ENCODE measurements around the gene PCCA. TPM values are rescaled to one million over a fixed set of nuclear protein-coding genes. Genes with fewer than 3 reads are reported as not detected.
A peak's percentile ranks its signal among the peaks of the same experiment; 100 is the strongest.

The PCCA gene
- total RNA-seq, 1 experiment from 2014 or later = 52.8 TPM

DNA sequence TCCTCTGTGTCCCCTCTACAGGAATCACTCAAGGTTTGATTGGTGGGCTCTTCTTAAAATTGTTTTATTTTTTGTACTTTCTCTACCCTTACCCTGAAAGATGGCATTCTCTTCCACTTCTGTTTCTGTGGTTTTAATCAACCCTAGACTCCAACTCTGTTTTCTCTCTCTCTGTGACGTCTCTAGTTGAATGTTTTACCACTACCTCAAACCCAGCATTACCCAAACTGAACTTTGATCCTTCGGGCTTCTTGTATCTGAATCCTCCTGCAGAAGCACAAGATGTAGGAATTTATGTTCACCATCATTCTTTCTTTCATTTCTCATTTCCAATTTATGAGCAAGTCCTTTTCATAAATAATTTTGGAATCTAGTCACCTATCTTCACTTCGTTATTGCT lies 39.9 kb downstream of the PCCA start (continued):
- TF ChIP-seq PRDM15 (CRISPR knock-in tag; IDR thresholded peaks at IDR 0.05) = no peak
- TF ChIP-seq PRRX2 (CRISPR knock-in tag; IDR thresholded peaks at IDR 0.05) = no peak
- no peak for TF ChIP-seq FOXK1 (CRISPR knock-in tag; IDR thresholded peaks at IDR 0.05)

GRCh38 chr13:100129605-100130004 lies 40.7 kb downstream of the PCCA start:
- TF ChIP-seq TEAD1 (CRISPR knock-in tag; IDR thresholded peaks at IDR 0.05) (no peak), ZNF317 (CRISPR knock-in tag; IDR thresholded peaks at IDR 0.05; ENCODE audit: borderline replicate concordance, low read depth) (no peak), ZBTB43 (CRISPR knock-in tag; IDR thresholded peaks at IDR 0.05) (no peak)
- peak; percentile 68 for ATAC-seq
- ChIA-PET CTCF (no interaction called here), POLR2A (no interaction called here)
- Mint-ChIP-seq H3K27ac (peak overlapping the region; percentile 66), H3K27me3 (ENCODE audit: low read depth) (no peaks in the 10 kb centered on the region), H3K4me1 (peaks cover 45% of the 10 kb centered on the region), H3K36me3 (peaks cover 5% of the 10 kb centered on the region; the same call in 1 of the 2 replicates), H3K4me3 (no peak overlapping the region), H3K9me3 (no peaks in the 10 kb centered on the region)
- no peak for DNase-seq (ENCODE audit: low spot score)

DNA sequence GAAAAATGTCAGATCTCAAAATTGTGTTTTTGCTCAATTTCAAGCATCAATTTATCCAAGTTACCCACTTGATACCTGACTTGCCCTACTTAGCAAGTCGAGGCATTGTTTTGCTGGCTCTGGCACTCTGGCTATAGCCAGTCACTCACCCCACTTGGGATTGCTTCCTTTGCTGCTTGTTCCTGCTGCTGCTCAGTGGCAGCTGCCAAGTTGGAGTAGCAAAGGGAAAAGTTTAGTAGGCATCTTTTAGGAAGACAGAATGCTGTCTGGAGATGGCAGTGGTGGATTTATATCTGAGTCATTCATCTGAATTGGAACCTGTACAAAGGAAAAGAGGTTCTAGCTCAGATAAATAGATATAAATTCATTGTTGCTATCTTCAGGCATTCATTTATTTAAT lies 41.2 kb downstream of the PCCA start:
- CTCF ChIA-PET = interaction anchor here (0.6 kb wide), 1 partner anchor 17 kb away, joined by 3 read pairs; no protein-coding TSS in a partner anchor

GRCh38 chr13:100130930-100131511 lies 42.1 kb downstream of the PCCA start:
- no peaks in the 10 kb centered on the region for H3K9me3 Mint-ChIP-seq
- H3K27ac Mint-ChIP-seq = peak overlapping the region; percentile 32
- H3K4me3 Mint-ChIP-seq = no peak overlapping the region
- ATAC-seq (no peak), DNase-seq (ENCODE audit: low spot score) (no peak)
- POLR2A ChIA-PET = no interaction called here
- CTCF ChIA-PET = no interaction called here
- H3K36me3 Mint-ChIP-seq = peaks cover 5% of the 10 kb centered on the region; the same call in 1 of the 2 replicates
- H3K4me1 Mint-ChIP-seq = peaks cover 42% of the 10 kb centered on the region
- H3K27me3 Mint-ChIP-seq (ENCODE audit: low read depth) = no peaks in the 10 kb centered on the region
- TF ChIP-seq NFATC4 (CRISPR knock-in tag; IDR thresholded peaks at IDR 0.05) = no peak
- TF ChIP-seq MAX (CRISPR knock-in tag; IDR thresholded peaks at IDR 0.05) = no peak
- no peak for TF ChIP-seq ATF2 (CRISPR knock-in tag; IDR thresholded peaks at IDR 0.05; ENCODE audit: borderline replicate concordance, low read depth)
- TF ChIP-seq SMAD4 (CRISPR knock-in tag; IDR thresholded peaks at IDR 0.05) = no peak
- no peak for TF ChIP-seq NR1H2 (CRISPR knock-in tag; IDR thresholded peaks at IDR 0.05)
- no peak for TF ChIP-seq ZNF671 (CRISPR knock-in tag; IDR thresholded peaks at IDR 0.05)
- TF ChIP-seq, protein P1, sequence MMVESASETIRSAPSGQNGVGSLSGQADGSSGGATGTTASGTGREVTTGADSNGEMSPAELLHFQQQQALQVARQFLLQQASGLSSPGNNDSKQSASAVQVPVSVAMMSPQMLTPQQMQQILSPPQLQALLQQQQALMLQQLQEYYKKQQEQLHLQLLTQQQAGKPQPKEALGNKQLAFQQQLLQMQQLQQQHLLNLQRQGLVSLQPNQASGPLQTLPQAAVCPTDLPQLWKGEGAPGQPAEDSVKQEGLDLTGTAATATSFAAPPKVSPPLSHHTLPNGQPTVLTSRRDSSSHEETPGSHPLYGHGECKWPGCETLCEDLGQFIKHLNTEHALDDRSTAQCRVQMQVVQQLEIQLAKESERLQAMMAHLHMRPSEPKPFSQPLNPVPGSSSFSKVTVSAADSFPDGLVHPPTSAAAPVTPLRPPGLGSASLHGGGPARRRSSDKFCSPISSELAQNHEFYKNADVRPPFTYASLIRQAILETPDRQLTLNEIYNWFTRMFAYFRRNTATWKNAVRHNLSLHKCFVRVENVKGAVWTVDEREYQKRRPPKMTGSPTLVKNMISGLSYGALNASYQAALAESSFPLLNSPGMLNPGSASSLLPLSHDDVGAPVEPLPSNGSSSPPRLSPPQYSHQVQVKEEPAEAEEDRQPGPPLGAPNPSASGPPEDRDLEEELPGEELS (CRISPR knock-in tag; IDR thresholded peaks at IDR 0.05) = no peak
- no peak for TF ChIP-seq ZSCAN18 (CRISPR knock-in tag; IDR thresholded peaks at IDR 0.05)
- no peak for TF ChIP-seq CDX4 (CRISPR knock-in tag; IDR thresholded peaks at IDR 0.05; ENCODE audit: borderline replicate concordance)
- TF ChIP-seq PREB (CRISPR knock-in tag; IDR thresholded peaks at IDR 0.05; ENCODE audit: borderline replicate concordance) = no peak

More for the DNA sequence above, 41.2 kb downstream of the PCCA start:
- DNase-seq (ENCODE audit: low spot score) (no peak), ATAC-seq (peak; percentile 75)
- POLR2A ChIA-PET = no interaction called here
- Mint-ChIP-seq H3K36me3 (peaks cover 5% of the 10 kb centered on the region; the same call in 1 of the 2 replicates), H3K4me3 (no peak overlapping the region), H3K27me3 (ENCODE audit: low read depth) (no peaks in the 10 kb centered on the region), H3K4me1 (peaks cover 45% of the 10 kb centered on the region), H3K27ac (peak overlapping the region; percentile 66), H3K9me3 (no peaks in the 10 kb centered on the region)
- TF ChIP-seq SMAD3 (CRISPR knock-in tag; IDR thresholded peaks at IDR 0.05; ENCODE audit: borderline replicate concordance) (no peak), ATF1 (CRISPR knock-in tag; IDR thresholded peaks at IDR 0.05) (no peak), FOXP1 (CRISPR knock-in tag; IDR thresholded peaks at IDR 0.05; ENCODE audit: borderline replicate concordance) (no peak), NR1H2 (CRISPR knock-in tag; IDR thresholded peaks at IDR 0.05) (no peak)
